IMR-90 (cell line): ENCODE results near the gene RBP4. TPM values are rescaled to one million over a fixed set of nuclear protein-coding genes. Genes with fewer than 3 reads are reported as not detected.

ENCODE experiments used
- ATAC-seq: fragments of 200-7000 bp; cut with Tn5 transposase; 2 replicates; pipeline ENCODE4 v1.9.1; 2020; ENCODE audit warnings: low read depth, mild to moderate bottlenecking, moderate library complexity
- BruUV-seq: library from RNA; stranded (reverse); fragments of 400-500 nt; replicated peaks from 2 replicates; lab custom pipeline; 2021; lab: Mats Ljungman, UMichigan
- CTCF ChIA-PET: fragments of 300-600 bp; formaldehyde crosslinking; extraction: SDS; loops from one replicate; lab custom pipeline; 2021; ENCODE audit warnings: antibody characterized with exemption; lab: Yijun Ruan, JAX
- POLR2A ChIA-PET: fragments of 300-600 bp; sonication (Branson Sonifier 250); formaldehyde crosslinking; loops from one replicate; lab custom pipeline; 2022; ENCODE audit warnings: antibody characterized with exemption; ENCODE audit not compliant: unreplicated experiment; lab: Charles Lee
- DNase-seq: peaks from one replicate; pipeline ENCODE4 v3.0.0; 2013
- H2AFZ ChIP-seq: replicated peaks from 2 replicates; pipeline ENCODE3; 2013; ENCODE audit warnings: low read length, mild to moderate bottlenecking; ENCODE audit not compliant: poor library complexity
- H2AK5ac ChIP-seq: 2 replicates; pipeline ENCODE4 v1.6.1; 2013; ENCODE audit warnings: low read depth, low read length, inconsistent platforms
- H2AK9ac ChIP-seq: replicated peaks from 2 replicates; pipeline ENCODE3; 2013; ENCODE audit warnings: mild to moderate bottlenecking, low read depth, low read length, moderate library complexity; ENCODE audit not compliant: poor library complexity
- H2BK120ac ChIP-seq: 2 replicates; pipeline ENCODE4 v1.6.1; 2013; ENCODE audit warnings: low read depth, low read length, inconsistent platforms
- H2BK15ac ChIP-seq: 3 replicates; pipeline ENCODE4 v1.6.1; 2013; ENCODE audit warnings: low read depth, low read length, inconsistent platforms
- H2BK20ac ChIP-seq: 2 replicates; pipeline ENCODE4 v1.6.1; 2013; ENCODE audit warnings: low read depth, mild to moderate bottlenecking, inconsistent platforms, low read length, moderate library complexity
- H2BK5ac ChIP-seq: 2 replicates; pipeline ENCODE4 v1.6.1; 2013; ENCODE audit warnings: mild to moderate bottlenecking, low read depth, low read length, inconsistent platforms; ENCODE audit not compliant: poor library complexity, severe bottlenecking
- H3K14ac ChIP-seq: replicated peaks from 2 replicates; pipeline ENCODE4 v1.6.1; 2013; ENCODE audit warnings: low read depth, low read length, inconsistent platforms
- H3K18ac ChIP-seq: 2 replicates; pipeline ENCODE4 v1.6.1; 2013; ENCODE audit warnings: low read depth, low read length, control low read depth
- H3K23ac ChIP-seq: 2 replicates; pipeline ENCODE4 v1.6.1; 2013; ENCODE audit warnings: low read depth, low read length, inconsistent platforms
- H3K27ac ChIP-seq: 2 replicates; pipeline ENCODE4 v1.5.1; 2013; ENCODE audit warnings: mild to moderate bottlenecking, control low read depth, low read length; ENCODE audit not compliant: insufficient read depth
- H3K27me3 ChIP-seq: 2 replicates; pipeline ENCODE4 v1.6.1; 2013; ENCODE audit warnings: low read length; ENCODE audit not compliant: control insufficient read depth, insufficient read depth
- H3K36me3 ChIP-seq: 2 replicates; pipeline ENCODE4 v1.6.1; 2013; ENCODE audit warnings: low read length, mixed read lengths; ENCODE audit not compliant: control insufficient read depth, insufficient read depth
- H3K4ac ChIP-seq: 2 replicates; pipeline ENCODE4 v1.6.1; 2013; ENCODE audit warnings: low read depth, low read length, inconsistent platforms
- H3K4me1 ChIP-seq: 2 replicates; pipeline ENCODE4 v1.6.1; 2013; ENCODE audit warnings: low read length, mixed read lengths; ENCODE audit not compliant: control insufficient read depth, insufficient read depth
- H3K4me2 ChIP-seq: 2 replicates; pipeline ENCODE4 v1.6.1; 2013; ENCODE audit warnings: low read depth, mild to moderate bottlenecking, control low read depth, low read length, moderate library complexity
- H3K4me3 ChIP-seq: 2 replicates; pipeline ENCODE4 v1.5.1; 2013; ENCODE audit warnings: low read depth, mild to moderate bottlenecking, control low read depth, low read length, moderate library complexity; ENCODE audit not compliant: insufficient read depth
- H3K56ac ChIP-seq: 2 replicates; pipeline ENCODE4 v1.6.1; 2013; ENCODE audit warnings: low read length, inconsistent platforms; ENCODE audit not compliant: insufficient read depth; ENCODE audit errors: extremely low read depth
- H3K79me1 ChIP-seq, 2 experiments: 2 replicates each; pipeline ENCODE4 v1.6.1; 2013; ENCODE audit warnings: low read length in 2 of 2, inconsistent platforms in 1 of 2, low read depth in 1 of 2
- H3K9ac ChIP-seq: 2 replicates; pipeline ENCODE4 v1.6.1; 2013; ENCODE audit warnings: low read depth, low read length, control low read depth
- H3K9me1 ChIP-seq: 2 replicates; pipeline ENCODE4 v1.6.1; 2013; ENCODE audit warnings: low read length, inconsistent platforms; ENCODE audit not compliant: insufficient read depth
- H3K9me3 ChIP-seq: 2 replicates; pipeline ENCODE4 v1.6.1; 2013; ENCODE audit warnings: low read length; ENCODE audit not compliant: control insufficient read depth, insufficient read depth
- H4K20me1 ChIP-seq: 2 replicates; pipeline ENCODE4 v1.6.1; 2013; ENCODE audit warnings: low read length, inconsistent platforms; ENCODE audit not compliant: insufficient read depth
- H4K5ac ChIP-seq: 2 replicates; pipeline ENCODE4 v1.6.1; 2013; ENCODE audit warnings: mild to moderate bottlenecking, low read depth, low read length, control low read depth
- H4K8ac ChIP-seq, 2 experiments: 2 replicates each; pipeline ENCODE4 v1.6.1; 2013; ENCODE audit warnings: low read depth in 2 of 2, low read length in 2 of 2, control low read depth in 1 of 2, inconsistent platforms in 1 of 2
- H4K91ac ChIP-seq: 2 replicates; pipeline ENCODE4 v1.6.1; 2013; ENCODE audit warnings: low read depth, low read length, inconsistent platforms; ENCODE audit not compliant: insufficient read depth
- CEBPB ChIP-seq: IDR thresholded peaks from 2 replicates; pipeline ENCODE4 v1.6.1; 2012; ENCODE audit warnings: low read depth, low read length, improper control_type of control experiment
- FOS ChIP-seq: fragments of 150-350 bp; IDR thresholded peaks from 2 replicates; pipeline ENCODE4 v1.6.1; 2016; ENCODE audit warnings: low read depth, low read length
- MXI1 ChIP-seq: IDR thresholded peaks from 2 replicates; pipeline ENCODE4 v1.6.1; 2012; ENCODE audit warnings: low read depth, mild to moderate bottlenecking, low read length, moderate library complexity, borderline replicate concordance
- RCOR1 ChIP-seq: IDR thresholded peaks from 2 replicates; pipeline ENCODE4 v1.6.1; 2012; ENCODE audit warnings: mild to moderate bottlenecking, low read length, improper control_type of control experiment; ENCODE audit not compliant: insufficient replicate concordance
- WGBS, 2 experiments: methylation state at CpG; one replicate each; pipeline versions ENCODE4 v1.1.5 to v1.1.7; 2013; ENCODE audit warnings: missing lambda C conversion rate in 2 of 2; ENCODE audit not compliant: insufficient read length in 1 of 2; ENCODE audit errors: extremely low coverage in 2 of 2; 5-methylcytosine and 5-hydroxymethylcytosine counted together
- dilution Hi-C: fragments of 300-500 bp; cut with HindIII; formaldehyde crosslinking; loops from one replicate; pipeline ENCODE4 v1.14.3; 2018; ENCODE audit warnings: low sequenced_read_pairs; ENCODE audit not compliant: unreplicated experiment
- in situ Hi-C: fragments of 300-500 bp; cut with MboI; formaldehyde crosslinking; loops from 3 replicates; pipeline ENCODE4 v1.14.3; 2019; ENCODE audit warnings: low sequenced_read_pairs, inconsistent platforms, mixed read lengths
- intact Hi-C: fragments of 100-400 bp; cut with micrococcal nuclease; formaldehyde crosslinking; loops from 2 replicates; pipeline ENCODE4 v1.10.0; 2022
- polyA plus RNA-seq, 3 experiments: library from polyadenylated mRNA; depleted of rRNA; stranded (reverse); fragments of >200 nt; gene quantifications; 2 replicates each; pipeline ENCODE4 v1.2.3, GENCODE V29; 2012; ENCODE audit warnings: low replicate concordance in 1 of 3
- total RNA-seq: library from RNA; depleted of rRNA; stranded (reverse); fragments of >200 nt; gene quantifications from 2 replicates; pipeline ENCODE4 v1.2.3, GENCODE V29; 2012

The RBP4 gene
- total and polyA plus RNA-seq, 2 of the 4 experiments (the other 2 are of a cell fraction): not detected

GRCh38 chr10:93615576-93616235 lies 14.7 kb upstream of the RBP4 start:
- ATAC-seq (no peak), DNase-seq (no peak)
- intact Hi-C loops: no loop called here
- H2BK5ac ChIP-seq: no peak overlapping the region
- in situ Hi-C loops: no loop called here
- H4K91ac ChIP-seq: no peak overlapping the region
- no TSS peak for BruUV-seq
- H3K56ac ChIP-seq: no peak overlapping the region
- H2AK5ac ChIP-seq: no peak overlapping the region
- H4K8ac ChIP-seq: no peak overlapping the region
- H2AFZ ChIP-seq: no peak overlapping the region
- dilution Hi-C loops: no loop called here
- H4K5ac ChIP-seq: no peak overlapping the region
- no peaks in the 10 kb centered on the region for H3K79me1 ChIP-seq
- H4K20me1 ChIP-seq: no peaks in the 10 kb centered on the region
- POLR2A ChIA-PET: no interaction called here
- no peak overlapping the region for H3K4me3 ChIP-seq
- CTCF ChIA-PET: no interaction called here
- H3K4me2 ChIP-seq: no peak overlapping the region
- no peaks in the 10 kb centered on the region for H3K9me3 ChIP-seq
- no peaks in the 10 kb centered on the region for H3K36me3 ChIP-seq
- H2BK120ac ChIP-seq: no peak overlapping the region
- H3K27ac ChIP-seq: no peak overlapping the region
- H3K23ac ChIP-seq: no peak overlapping the region
- no peak for TF ChIP-seq CEBPB
- TF ChIP-seq RCOR1: no peak
- TF ChIP-seq MXI1: no peak
- no peak for TF ChIP-seq FOS
- H3K4me1 ChIP-seq: no peaks in the 10 kb centered on the region
- no peak overlapping the region for H2BK15ac ChIP-seq
- peaks cover 17% of the 10 kb centered on the region for H3K27me3 ChIP-seq
- H3K9me1 ChIP-seq: no peaks in the 10 kb centered on the region
- no peak overlapping the region for H2AK9ac ChIP-seq
- no peak overlapping the region for H3K9ac ChIP-seq
- WGBS, 2 experiments: no CpG with 5 or more reads among the region's 9 CpGs
- H2BK20ac ChIP-seq: no peak overlapping the region
- H3K18ac ChIP-seq: no peak overlapping the region
- no peak overlapping the region for H3K14ac ChIP-seq
- H3K4ac ChIP-seq: no peak overlapping the region
